ENCODE measurements around the gene ATP5F1E. TPM values are rescaled to one million over a fixed set of nuclear protein-coding genes. Genes with fewer than 3 reads are reported as not detected.
A peak's percentile ranks its signal among the peaks of the same experiment; 100 is the strongest.

ATP5F1E gene
- total and polyA plus RNA-seq, 12 donors: 13.3 to 131 (median 55.3) TPM

DNA sequence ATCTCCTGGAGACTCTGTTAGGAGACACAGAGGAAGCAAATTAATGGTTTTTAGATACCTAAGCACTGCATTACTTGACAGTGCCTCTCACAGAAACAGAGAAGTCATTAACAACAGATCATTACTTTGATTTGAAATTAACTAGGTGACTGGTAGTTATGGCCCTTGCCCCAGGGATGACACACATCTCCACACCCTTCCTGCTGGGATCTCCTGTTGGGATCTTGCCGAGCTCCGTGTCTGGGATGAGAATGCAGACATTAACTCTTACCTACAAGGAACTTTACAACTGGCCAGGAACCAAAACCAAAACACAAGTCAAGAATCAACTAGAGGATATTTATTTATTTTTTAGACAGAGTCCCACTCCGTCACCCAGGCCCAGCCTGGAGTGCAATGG is 12.7 kb upstream of the ATP5F1E start:
- Histone ChIP-seq H3K4me1 (replicated peaks in 1 of 2) (peaks cover 17 to 24% of the 10 kb centered on the region in 2 donors), H3K9me3 (replicated peaks in 1 of 3) (no peaks in the 10 kb centered on the region), H3K4me3 (no peak overlapping the region), H3K27me3 (no peaks in the 10 kb centered on the region), H3K27ac (no peak overlapping the region), H3K36me3 (replicated peaks in 1 of 2) (no peaks in the 10 kb centered on the region)
- intact Hi-C loops (cut with DNase I): loop anchor here in 1 of 2 donors (10.0 kb wide), 1 partner anchor 170 kb away; no protein-coding TSS in a partner anchor
- WGBS, 4 donors: 82 to 94% (median 89%) methylated on average over 3 of the region's 3 CpGs
- DNase-seq: no peak
- TF ChIP-seq CTCF (IDR thresholded peaks at IDR 0.05): no peak
- no peak for TF ChIP-seq POLR2A (IDR thresholded peaks at IDR 0.05)

DNA sequence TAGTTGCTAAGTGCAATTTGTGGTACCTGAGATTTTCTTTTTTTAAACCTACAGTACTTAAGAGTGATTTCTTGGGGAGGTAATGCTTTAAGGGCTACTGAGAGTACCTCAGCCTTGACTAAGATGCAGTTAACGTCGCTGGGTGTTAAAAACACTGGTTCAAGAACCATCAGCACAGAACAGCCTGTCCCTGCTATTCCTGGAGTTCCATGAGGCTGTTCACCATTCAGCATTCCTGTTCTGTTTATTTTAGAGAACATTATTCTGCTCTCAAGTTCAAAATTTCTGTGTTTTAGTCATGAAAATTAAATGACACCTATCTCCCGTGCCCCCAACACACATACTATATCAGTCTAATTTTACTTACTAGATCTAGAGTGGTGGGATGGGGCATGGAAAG is 12.2 kb upstream of the ATP5F1E start:
- H3K4me3 ChIP-seq: no peak overlapping the region
- H3K36me3 ChIP-seq (replicated peaks in 1 of 2): no peaks in the 10 kb centered on the region
- H3K27ac ChIP-seq: no peak overlapping the region
- WGBS, 4 donors: 87 to 92% (median 88%) methylated on average over 3 of the region's 3 CpGs
- TF ChIP-seq POLR2A (IDR thresholded peaks at IDR 0.05) (no peak), CTCF (IDR thresholded peaks at IDR 0.05) (no peak)
- intact Hi-C loops (cut with DNase I): loop anchor here in 1 of 2 donors (10.0 kb wide), 1 partner anchor 169 kb away; no protein-coding TSS in a partner anchor
- no peaks in the 10 kb centered on the region for H3K9me3 ChIP-seq (replicated peaks in 1 of 3)
- no peak for DNase-seq
- H3K27me3 ChIP-seq: no peaks in the 10 kb centered on the region
- H3K4me1 ChIP-seq (replicated peaks in 1 of 2): peaks cover 17 to 29% of the 10 kb centered on the region in 2 donors

DNA sequence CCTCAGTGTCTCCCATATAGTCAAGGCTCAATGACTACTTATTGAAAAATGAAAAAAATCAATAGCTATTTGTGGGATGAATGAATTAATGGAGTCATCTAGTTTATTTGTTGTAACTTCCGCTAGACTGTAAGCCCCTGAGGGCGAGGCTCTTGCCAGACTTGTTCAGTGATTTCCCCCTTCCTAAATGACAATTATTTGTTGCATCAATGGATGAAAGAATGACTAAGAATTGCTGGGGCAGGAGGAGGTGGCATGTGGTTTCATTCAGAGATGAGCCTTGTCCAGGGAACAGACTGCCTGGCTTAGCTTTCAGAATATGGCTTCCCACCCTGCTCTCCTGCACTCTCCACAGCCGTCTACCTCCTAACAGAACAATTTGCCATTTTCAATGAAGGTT is 11.6 kb upstream of the ATP5F1E start:
- Histone ChIP-seq H3K9me3 (replicated peaks in 1 of 3) (no peaks in the 10 kb centered on the region), H3K27me3 (no peaks in the 10 kb centered on the region), H3K4me1 (replicated peaks in 1 of 2) (peaks cover 17 to 35% of the 10 kb centered on the region in 2 donors), H3K36me3 (replicated peaks in 1 of 2) (no peaks in the 10 kb centered on the region), H3K4me3 (no peak overlapping the region), H3K27ac (peak overlapping the region in 1 of 5 donors; percentile 95)
- no peak for DNase-seq
- no peak for TF ChIP-seq POLR2A (IDR thresholded peaks at IDR 0.05)
- TF ChIP-seq CTCF (IDR thresholded peaks at IDR 0.05): no peak
- intact Hi-C loops (cut with DNase I): loop anchor here in 1 of 2 donors (10.0 kb wide), 1 partner anchor 169 kb away; no protein-coding TSS in a partner anchor
- WGBS, 4 donors: 81 to 92% (median 84%) methylated on average over 3 of the region's 3 CpGs

DNA sequence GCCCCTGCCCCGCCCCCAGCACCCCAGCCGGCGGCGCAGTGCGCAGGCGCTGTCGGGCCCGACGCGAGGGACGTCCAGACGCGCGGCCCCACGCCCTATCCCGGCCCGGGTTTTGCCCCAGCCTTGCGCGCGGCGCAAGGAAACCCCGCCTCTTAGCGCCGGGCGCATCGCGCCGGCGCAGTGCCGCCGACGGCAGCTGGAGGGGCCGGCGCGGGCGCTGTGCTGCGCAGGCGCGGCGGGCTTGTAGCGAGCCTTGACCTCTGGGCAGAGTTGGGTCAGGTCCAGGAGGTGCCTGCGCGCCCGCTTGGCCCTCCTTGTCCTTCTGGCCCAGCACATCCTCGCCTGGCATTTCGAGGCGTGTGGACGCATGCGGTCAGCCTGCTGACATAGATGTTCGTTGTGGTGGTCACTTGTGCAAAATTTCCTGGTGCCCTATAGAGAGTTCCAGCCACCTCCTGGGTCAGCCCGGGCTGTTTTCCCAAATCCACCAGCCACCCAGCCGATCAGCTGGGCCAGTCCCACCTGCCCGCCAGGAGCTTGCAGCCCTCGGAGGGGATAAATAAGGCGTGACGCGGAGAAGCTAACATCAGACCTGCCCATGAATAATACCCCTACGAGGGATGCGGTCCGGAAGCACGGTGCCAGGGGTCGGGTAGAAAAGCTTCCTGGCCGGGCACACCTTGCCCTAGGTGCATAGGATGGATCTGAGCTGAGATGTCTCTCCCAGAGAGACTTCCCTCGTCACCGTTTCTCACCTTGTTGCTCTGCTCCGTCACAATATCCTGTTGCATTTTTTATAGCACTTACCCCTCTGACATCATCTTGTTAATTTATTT is 10.9 kb upstream of the ATP5F1E start:
- peak in 2 of 6 experiments; percentile 25 to 44 for TF ChIP-seq CTCF (IDR thresholded peaks at IDR 0.05)
- TF ChIP-seq POLR2A (IDR thresholded peaks at IDR 0.05): no peak
- intact Hi-C loops (cut with DNase I): loop anchor here in 1 of 2 donors (10.0 kb wide), 1 partner anchor 168 kb away; no protein-coding TSS in a partner anchor
- WGBS, 4 donors: 17 to 76% (median 29%) methylated on average over 3 to 66 of the region's 66 CpGs
- Histone ChIP-seq H3K9me3 (replicated peaks in 1 of 3) (no peaks in the 10 kb centered on the region), H3K27ac (peak overlapping the region; percentile 78 to 95 (median 82)), H3K4me1 (replicated peaks in 1 of 2) (peaks cover 17 to 36% of the 10 kb centered on the region in 2 donors), H3K36me3 (replicated peaks in 1 of 2) (peaks cover 0 to 5% of the 10 kb centered on the region in 2 donors), H3K27me3 (no peaks in the 10 kb centered on the region), H3K4me3 (peak overlapping the region in 3 of 4 donors; percentile 36 to 95 (median 56))
- peak; percentile 91 to 94 (median 93) for DNase-seq

Measured in adrenal gland (tissue), 12 donors.